ES-I3 (cell line): Measurements from ENCODE around the gene SOCS2.

Experiments
- H3K36me3 ChIP-seq: 2 replicates; pipeline ENCODE4 v1.6.1; 2013; ENCODE audit warnings: mild to moderate bottlenecking, low read length, control low read depth, moderate library complexity; ENCODE audit not compliant: insufficient read depth
- H3K4me1 ChIP-seq: 2 replicates; pipeline ENCODE4 v1.6.1; 2013; ENCODE audit warnings: mild to moderate bottlenecking, control low read depth, low read length; ENCODE audit not compliant: insufficient read depth
- H3K9ac ChIP-seq: 2 replicates; pipeline ENCODE4 v1.6.1; 2013; ENCODE audit warnings: low read depth, mild to moderate bottlenecking, low read length, moderate library complexity
- H3K9me3 ChIP-seq: 2 replicates; pipeline ENCODE4 v1.6.1; 2013; ENCODE audit warnings: mild to moderate bottlenecking, low read length, moderate library complexity; ENCODE audit not compliant: control insufficient read depth, insufficient read depth

Gene SOCS2

GRCh38 chr12:93593843-93594242 is 21.4 kb downstream of the SOCS2 start:
- no peak overlapping the region for H3K9ac ChIP-seq
- no peaks in the 10 kb centered on the region for H3K9me3 ChIP-seq
- H3K36me3 ChIP-seq: no peaks in the 10 kb centered on the region
- H3K4me1 ChIP-seq: peaks cover 22% of the 10 kb centered on the region; the same call in 1 of the 2 replicates

- Histone ChIP-seq H3K9me3 (no peaks in the 10 kb centered on the region), H3K4me1 (peaks cover 22% of the 10 kb centered on the region; the same call in 1 of the 2 replicates), H3K9ac (no peak overlapping the region), H3K36me3 (no peaks in the 10 kb centered on the region)
Observed at GRCh38 chr12:93594766-93595311, 22.4 kb downstream of the SOCS2 start.

GRCh38 chr12:93595351-93595750 is 22.9 kb downstream of the SOCS2 start:
- Histone ChIP-seq H3K9me3 (no peaks in the 10 kb centered on the region), H3K4me1 (peaks cover 20% of the 10 kb centered on the region; the same call in 1 of the 2 replicates), H3K36me3 (no peaks in the 10 kb centered on the region), H3K9ac (no peak overlapping the region)

- no peak overlapping the region for H3K9ac ChIP-seq
- peaks cover 10% of the 10 kb centered on the region; the same call in 1 of the 2 replicates for H3K4me1 ChIP-seq
- H3K36me3 ChIP-seq: no peaks in the 10 kb centered on the region
- no peaks in the 10 kb centered on the region for H3K9me3 ChIP-seq
Observed at GRCh38 chr12:93597608-93598007, 25.1 kb downstream of the SOCS2 start.

- H3K9ac ChIP-seq: no peak overlapping the region
- no peaks in the 10 kb centered on the region for H3K9me3 ChIP-seq
- H3K4me1 ChIP-seq: peaks cover 8% of the 10 kb centered on the region
- H3K36me3 ChIP-seq: no peaks in the 10 kb centered on the region
Observed at GRCh38 chr12:93599192-93599591, 26.7 kb downstream of the SOCS2 start.

- H3K9me3 ChIP-seq: no peaks in the 10 kb centered on the region
- peaks cover 3% of the 10 kb centered on the region; the same call in 1 of the 2 replicates for H3K4me1 ChIP-seq
- H3K9ac ChIP-seq: no peak overlapping the region
- no peaks in the 10 kb centered on the region for H3K36me3 ChIP-seq
Observed at GRCh38 chr12:93601591-93601990, 29.1 kb downstream of the SOCS2 start.

GRCh38 chr12:93602897-93603668 is 30.6 kb downstream of the SOCS2 start:
- Histone ChIP-seq H3K4me1 (peaks cover 3% of the 10 kb centered on the region; the same call in 1 of the 2 replicates), H3K36me3 (no peaks in the 10 kb centered on the region), H3K9ac (no peak overlapping the region), H3K9me3 (no peaks in the 10 kb centered on the region)

- Histone ChIP-seq H3K36me3 (no peaks in the 10 kb centered on the region), H3K4me1 (peaks cover 3% of the 10 kb centered on the region; the same call in 1 of the 2 replicates), H3K9me3 (no peaks in the 10 kb centered on the region), H3K9ac (no peak overlapping the region)
Observed at GRCh38 chr12:93603762-93604161, 31.3 kb downstream of the SOCS2 start.

GRCh38 chr12:93608313-93608712 is 35.8 kb downstream of the SOCS2 start:
- Histone ChIP-seq H3K36me3 (no peaks in the 10 kb centered on the region), H3K9me3 (peaks cover 5% of the 10 kb centered on the region; the same call in 1 of the 2 replicates), H3K4me1 (peaks cover 14% of the 10 kb centered on the region), H3K9ac (no peak overlapping the region)

- no peak overlapping the region for H3K9ac ChIP-seq
- peaks cover 5% of the 10 kb centered on the region; the same call in 1 of the 2 replicates for H3K9me3 ChIP-seq
- no peaks in the 10 kb centered on the region for H3K36me3 ChIP-seq
- H3K4me1 ChIP-seq: peaks cover 17% of the 10 kb centered on the region
Observed at GRCh38 chr12:93609281-93610192, 37.1 kb downstream of the SOCS2 start.

- Histone ChIP-seq H3K36me3 (no peaks in the 10 kb centered on the region), H3K9me3 (peaks cover 5% of the 10 kb centered on the region; the same call in 1 of the 2 replicates), H3K4me1 (peaks cover 34% of the 10 kb centered on the region)
Observed at GRCh38 chr12:93612776-93613175, 40.3 kb downstream of the SOCS2 start.

GRCh38 chr12:93614917-93615596 is 42.6 kb downstream of the SOCS2 start:
- H3K9ac ChIP-seq: no peak overlapping the region
- peaks cover 34% of the 10 kb centered on the region for H3K4me1 ChIP-seq
- no peaks in the 10 kb centered on the region for H3K9me3 ChIP-seq
- H3K36me3 ChIP-seq: no peaks in the 10 kb centered on the region

More at GRCh38 chr12:93612776-93613175, 40.3 kb downstream of the SOCS2 start:
- H3K9ac ChIP-seq: no peak overlapping the region

- Histone ChIP-seq H3K36me3 (no peaks in the 10 kb centered on the region), H3K4me1 (peaks cover 34% of the 10 kb centered on the region), H3K9me3 (no peaks in the 10 kb centered on the region), H3K9ac (no peak overlapping the region)
Observed at GRCh38 chr12:93616584-93617101, 44.2 kb downstream of the SOCS2 start.
